GM12874 (cell line): Measurements from ENCODE around the gene TTLL5.

Source experiments
- CTCF ChIP-seq: IDR thresholded peaks from 2 replicates; pipeline ENCODE4 v1.5.1; 2011; ENCODE audit warnings: low read depth, mild to moderate bottlenecking, control low read depth, low read length, moderate library complexity; ENCODE audit not compliant: insufficient read depth

TTLL5 gene

GRCh38 chr14:75933712-75934296 lies 272.8 kb downstream of the TTLL5 start:
- TF ChIP-seq CTCF: no peak

GRCh38 chr14:75934998-75935628 lies 274.1 kb downstream of the TTLL5 start:
- no peak for TF ChIP-seq CTCF

GRCh38 chr14:75939200-75939599 lies 278.2 kb downstream of the TTLL5 start:
- no peak for TF ChIP-seq CTCF

- TF ChIP-seq CTCF: no peak
Observed at GRCh38 chr14:75941030-75941429, 280.0 kb downstream of the TTLL5 start.

DNA sequence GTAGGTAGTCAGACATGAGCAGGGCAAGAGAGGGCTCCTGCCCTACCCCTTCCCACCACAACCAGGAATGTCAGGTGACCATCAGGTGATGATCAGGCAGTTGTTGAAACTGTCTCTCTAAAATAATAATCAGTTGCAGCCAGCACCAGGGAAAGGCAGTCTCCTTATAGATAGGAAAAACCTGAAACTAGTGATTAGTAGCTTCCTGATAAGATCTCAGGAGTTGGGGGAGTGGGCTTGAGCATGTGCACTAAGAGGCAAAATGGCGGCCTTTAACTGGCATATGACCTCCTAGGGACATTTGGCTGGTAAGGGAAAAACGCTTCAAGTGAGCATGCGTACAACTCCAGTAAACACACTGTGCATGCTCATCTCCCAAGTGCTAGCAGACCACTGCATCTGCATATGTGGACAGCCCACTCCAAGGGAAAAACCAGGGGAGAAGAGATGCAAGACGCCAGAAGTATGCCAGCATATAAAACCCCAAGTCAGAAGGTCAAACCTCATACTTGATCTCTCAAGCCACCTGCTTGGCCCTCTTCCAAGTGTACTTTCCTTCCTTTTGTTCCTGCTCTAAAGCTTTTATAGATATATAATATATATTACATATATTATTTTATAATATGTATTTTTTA lies 283.7 kb downstream of the TTLL5 start:
- TF ChIP-seq CTCF: no peak

- TF ChIP-seq CTCF: no peak
Observed at GRCh38 chr14:75946785-75947184, 285.7 kb downstream of the TTLL5 start.

DNA sequence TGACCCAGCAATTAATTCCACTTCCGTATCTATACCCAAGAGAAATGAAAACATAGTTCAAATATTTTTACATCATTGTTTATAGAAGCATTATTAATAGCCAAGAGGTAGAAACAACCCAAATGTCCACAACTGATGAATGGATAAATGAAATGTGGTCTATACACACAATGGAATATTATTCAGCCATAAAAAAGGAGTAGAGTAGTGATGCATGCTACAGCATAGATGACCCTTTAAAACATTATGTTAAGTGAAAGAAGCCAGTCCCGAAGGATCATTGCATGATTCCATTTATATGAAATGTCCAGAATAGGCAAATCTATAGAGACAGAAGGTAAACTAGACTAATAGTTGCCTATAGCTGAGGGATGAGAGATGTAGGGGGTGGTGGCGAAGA lies 291.4 kb downstream of the TTLL5 start:
- no peak for TF ChIP-seq CTCF
